GM19452 (cell line): ENCODE data around the gene CKAP5.

Experiments
- ATAC-seq: cut with Tn5 transposase; IDR thresholded peaks from one replicate; pipeline ENCODE4 v1.9.1; 2021; ENCODE audit not compliant: unreplicated experiment

The CKAP5 gene

GRCh38 chr11:46776878-46777277, 69.2 kb downstream of the CKAP5 start:
- no peak for ATAC-seq

GRCh38 chr11:46769636-46770221, 76.4 kb downstream of the CKAP5 start:
- no peak for ATAC-seq

DNA sequence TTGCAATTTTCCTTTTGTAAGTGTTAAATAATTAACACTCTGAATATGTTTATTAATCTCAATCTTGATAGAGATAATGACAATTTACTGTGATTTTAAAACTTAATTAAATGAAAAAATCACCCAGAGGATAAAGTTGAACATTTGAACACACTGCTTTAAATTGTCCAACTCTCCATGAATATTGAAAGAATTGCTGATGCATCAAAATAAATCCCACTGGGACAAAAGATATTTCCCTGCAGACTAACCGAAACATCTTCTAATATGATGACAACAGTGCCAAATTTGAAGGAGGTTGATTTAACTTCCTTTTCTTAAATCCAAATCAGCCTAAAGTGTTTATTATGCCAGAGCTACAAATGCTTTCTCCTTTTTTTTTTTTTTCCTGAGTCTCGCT, 79.4 kb downstream of the CKAP5 start:
- ATAC-seq: no peak

DNA sequence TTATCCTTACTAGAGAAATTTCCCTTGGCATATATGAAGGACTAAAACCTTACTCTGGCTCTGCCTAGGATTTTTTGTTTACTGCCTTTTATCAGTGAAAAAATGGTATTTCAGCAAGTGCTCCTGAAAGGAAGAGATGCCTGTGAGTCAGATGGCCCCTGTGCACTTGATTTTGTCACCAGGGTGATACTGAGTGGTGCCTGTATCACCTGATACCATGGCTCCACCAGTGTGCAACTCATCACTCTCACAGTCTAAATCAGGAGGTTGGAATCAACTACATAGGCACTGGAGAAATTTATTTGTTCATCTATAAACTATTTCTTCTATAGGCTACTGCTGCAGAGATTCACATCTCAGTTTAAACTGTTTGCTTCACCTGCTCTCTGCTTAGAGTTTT, 83.8 kb downstream of the CKAP5 start:
- no peak for ATAC-seq

DNA sequence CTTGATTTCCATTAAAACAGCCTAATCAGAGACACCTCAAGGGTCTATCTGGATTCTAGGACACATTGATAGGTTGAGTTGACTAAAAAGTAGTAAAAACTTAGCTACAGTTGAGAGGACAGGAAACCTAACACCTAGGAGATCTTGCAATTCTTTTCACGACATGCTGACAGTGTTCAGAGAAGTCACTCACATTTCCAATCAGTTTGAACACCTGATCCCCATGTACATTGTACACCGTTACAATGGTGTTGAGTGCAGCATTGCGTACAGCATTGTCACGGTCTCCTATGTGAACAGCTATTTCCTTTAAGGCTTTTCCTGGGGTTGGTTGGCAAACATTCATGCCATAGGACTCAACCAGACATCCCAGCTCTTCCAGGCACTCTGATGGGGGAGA, 84.3 kb downstream of the CKAP5 start:
- no peak for ATAC-seq

GRCh38 chr11:46760429-46761128, 85.5 kb downstream of the CKAP5 start:
- ATAC-seq: no peak

DNA sequence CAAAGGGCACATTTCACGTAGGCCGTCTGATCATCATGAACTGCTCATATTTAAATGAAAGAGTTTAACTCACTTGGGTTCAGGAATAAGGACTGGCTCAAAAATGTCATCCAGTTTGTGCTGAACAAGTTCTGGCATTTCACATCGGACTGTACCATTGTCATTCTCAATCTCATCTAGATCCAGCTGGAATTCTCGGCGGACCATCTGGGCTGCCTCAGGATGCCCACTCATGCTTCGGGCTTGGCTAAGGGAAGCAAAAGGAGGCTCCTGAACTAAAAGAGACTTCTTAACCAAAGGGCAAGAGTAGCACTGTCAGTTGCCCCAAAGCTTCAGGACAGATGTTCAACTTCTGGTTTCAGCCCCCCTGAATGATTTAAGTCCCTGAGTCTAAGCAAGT, 86.9 kb downstream of the CKAP5 start:
- no peak for ATAC-seq

DNA sequence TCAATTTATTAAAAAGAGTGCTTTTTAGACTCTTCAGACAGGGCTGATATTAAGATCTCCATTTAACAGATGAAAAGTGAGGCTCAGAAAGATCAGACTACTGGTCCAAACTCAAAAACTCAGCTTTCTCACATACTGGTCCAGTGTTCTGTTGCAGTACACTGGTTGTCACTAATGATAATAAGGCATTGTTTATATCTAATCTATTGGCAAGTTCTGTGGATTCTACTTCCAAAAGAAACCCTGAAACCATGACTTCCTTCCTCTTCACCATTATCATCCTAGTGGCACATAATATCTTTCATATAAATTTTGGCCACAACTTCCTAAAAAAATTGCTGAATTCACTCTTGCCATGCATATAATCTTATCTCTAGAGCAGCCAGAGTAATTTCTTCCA, 90.1 kb downstream of the CKAP5 start:
- ATAC-seq: no peak

DNA sequence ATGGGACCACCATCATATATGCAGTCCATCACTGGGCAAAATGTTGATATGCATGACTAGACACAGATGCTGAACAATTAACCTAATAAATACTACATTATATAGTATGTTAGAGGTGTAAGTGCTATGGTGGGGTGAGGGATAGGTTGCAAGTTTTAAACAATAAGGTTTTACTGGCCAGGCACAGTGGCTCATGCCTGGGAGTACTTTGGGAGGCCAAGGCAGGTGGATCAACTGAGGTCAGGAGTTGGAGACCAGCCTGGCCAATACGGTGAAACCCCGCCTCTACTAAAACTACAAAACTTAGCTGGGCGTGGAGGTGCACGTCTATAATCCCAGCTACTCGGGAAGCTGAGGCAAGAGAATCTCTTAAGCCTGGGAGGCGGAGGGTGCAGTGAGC, 98.9 kb downstream of the CKAP5 start:
- ATAC-seq: no peak

GRCh38 chr11:46745995-46746394, 100.1 kb downstream of the CKAP5 start:
- ATAC-seq: no peak

DNA sequence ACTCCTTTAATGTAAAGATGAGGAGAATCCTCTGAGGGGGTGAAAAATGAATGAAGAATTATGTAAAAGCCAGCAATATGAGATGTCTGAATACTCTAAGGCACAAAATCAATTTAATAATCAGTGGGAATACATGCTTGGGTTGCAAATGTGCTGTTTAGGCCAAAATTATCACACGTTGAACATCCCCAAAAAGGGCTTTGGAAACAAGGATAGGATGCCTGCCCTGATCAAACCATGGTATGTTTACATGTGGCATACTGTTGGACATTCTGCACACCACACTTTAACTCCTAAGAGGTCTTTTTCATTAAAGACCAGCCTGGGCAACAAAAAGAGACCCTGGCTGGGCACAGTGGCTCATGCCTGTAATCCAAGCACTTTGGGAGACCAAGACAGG, 100.8 kb downstream of the CKAP5 start:
- no peak for ATAC-seq

- ATAC-seq: no peak
Observed at GRCh38 chr11:46743693-46744339, 102.3 kb downstream of the CKAP5 start.

DNA sequence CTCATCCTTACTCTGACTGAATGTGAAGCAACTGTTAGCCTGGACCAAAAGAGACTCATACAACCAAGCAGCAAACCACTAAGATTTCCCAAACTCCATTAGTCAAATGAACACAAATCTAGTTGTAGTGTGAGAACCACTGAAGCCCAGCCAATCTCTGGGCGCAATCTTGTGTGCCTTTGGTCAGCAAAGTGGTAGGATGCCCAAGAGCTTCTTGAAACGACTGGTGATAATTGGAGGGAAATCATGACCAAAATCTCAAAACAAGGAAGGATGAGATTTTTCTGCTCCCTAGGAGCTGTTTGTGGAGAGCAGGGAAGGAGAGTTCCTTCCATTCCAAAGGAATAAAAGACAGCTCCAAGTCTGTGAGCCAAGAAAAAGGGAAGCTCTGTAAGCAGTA, 103.0 kb downstream of the CKAP5 start:
- no peak for ATAC-seq

DNA sequence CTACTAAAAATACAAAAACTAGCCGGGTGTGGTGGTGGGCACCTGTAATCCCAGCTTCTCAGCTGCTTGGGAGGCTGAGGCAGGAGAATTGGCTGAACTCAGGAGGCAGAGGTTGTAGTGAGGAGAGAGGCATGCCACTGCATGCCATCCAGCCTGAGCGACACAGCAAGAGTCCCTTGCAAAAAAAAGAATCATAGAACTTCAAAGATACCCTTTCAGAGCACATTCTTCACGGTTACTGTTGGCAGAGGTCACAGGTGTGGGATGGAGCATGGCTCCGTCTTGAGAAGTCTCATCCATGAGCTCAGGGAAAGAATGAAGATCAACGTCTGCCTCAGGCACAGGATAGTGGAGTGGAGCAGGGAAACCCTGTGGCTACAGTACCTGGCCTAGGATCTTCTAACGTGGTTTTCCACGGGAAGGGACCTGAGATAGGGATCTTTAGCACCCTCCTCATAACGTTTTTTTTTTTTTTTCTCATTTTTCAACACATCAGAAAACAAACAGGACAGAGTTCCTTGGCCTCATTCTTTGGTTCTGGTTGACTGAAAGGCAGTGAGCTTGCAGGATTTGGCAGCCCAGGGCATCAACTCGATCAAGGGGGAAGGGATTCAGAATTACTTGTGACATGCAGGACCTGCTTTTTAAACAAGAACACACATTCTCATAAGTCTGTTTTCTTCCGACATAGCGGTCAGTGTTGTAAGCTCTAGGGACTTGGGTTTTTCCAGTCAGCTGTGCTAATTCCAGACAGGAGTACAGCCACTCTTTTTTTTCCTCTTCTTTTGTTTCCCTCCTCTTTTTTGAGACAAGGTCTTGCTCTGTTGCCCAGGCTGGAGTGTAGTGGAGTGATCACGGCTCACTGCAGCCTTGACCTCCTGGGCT, 104.2 kb downstream of the CKAP5 start:
- no peak for ATAC-seq

- ATAC-seq: no peak
Observed at GRCh38 chr11:46738887-46739286, 107.2 kb downstream of the CKAP5 start.

DNA sequence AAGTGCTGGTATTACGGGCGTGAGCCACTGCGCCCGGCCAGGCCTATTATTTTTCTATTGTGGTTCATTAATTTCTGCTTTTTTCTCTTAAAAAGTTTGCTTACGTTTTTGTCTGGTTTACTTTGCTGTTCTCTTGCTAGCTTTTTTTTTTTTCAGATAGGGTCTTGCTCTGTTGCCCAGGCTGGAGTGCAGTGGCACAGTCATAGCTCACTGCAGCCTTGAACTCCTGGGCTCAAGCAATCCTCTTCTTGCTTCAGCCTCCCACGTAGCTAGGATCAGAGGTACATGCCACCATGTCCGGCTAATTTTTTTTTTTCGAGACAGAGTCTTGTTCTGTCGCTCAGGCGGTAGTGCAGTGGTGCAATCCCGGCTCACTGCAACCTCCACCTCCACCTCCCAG, 108.4 kb downstream of the CKAP5 start:
- ATAC-seq: no peak

- ATAC-seq: no peak
Observed at GRCh38 chr11:46736615-46737014, 109.5 kb downstream of the CKAP5 start.

DNA sequence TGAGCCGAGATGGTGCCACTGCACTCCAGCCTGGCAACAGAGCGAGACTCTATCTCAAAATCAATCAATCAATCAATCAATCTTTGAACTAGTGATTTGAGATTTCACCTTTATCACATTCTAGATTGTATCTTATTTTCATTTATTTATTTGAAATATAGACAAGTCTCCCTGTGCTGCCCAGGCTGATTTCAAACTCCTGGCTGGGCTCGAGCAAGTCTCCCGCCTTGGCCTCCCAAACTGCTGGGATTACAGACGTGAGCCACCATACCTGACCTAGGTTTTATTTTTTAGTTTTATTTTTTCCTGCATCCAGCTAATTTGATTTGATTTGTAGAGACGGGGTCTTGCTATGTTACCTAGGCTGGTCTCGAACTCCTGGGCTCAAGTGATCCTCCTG, 109.9 kb downstream of the CKAP5 start:
- ATAC-seq: no peak

DNA sequence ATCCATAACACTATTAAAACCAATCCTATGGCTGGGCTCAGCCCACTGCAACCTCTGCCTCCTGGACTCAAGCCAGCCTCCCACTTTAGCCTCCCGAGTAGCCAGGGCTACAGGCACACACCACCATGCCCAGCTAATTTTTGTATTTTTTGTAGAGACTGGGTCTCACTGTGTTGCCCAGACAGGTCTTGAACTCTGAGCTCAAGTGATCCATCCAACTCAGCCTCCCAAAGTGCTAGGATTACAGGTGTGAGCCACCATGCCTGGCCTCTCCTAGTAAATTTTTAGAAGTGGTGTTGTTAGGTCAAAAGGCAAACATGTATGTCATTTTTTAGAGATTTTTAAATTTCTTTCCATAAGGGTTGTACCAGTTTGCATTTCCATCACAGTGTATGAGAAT, 112.8 kb downstream of the CKAP5 start:
- no peak for ATAC-seq

DNA sequence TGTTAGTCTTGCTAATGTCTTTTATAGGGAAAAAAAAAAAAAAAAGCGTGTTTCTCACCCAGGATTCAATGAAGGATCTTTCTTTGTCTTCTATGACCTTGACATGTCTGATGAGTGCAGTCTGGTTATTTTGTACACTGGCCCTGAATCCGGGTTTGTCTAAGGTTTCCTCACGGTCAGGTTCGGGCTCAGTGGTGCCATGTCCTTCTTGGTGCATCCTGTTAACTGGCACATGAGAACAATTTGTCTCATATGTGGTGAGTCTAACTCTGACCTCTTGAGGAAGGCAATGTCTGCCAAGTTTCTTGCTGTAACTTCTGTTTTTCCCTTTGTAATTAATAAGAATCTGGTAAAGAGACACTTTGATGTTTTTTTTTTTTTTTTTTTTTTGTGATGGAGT, 114.5 kb downstream of the CKAP5 start:
- no peak for ATAC-seq
